Astrocyte (in vitro differentiated cells and primary cell): ENCODE results near the gene EPS8L1.

ENCODE experiments used
- CTCF ChIP-seq: IDR thresholded peaks from 2 replicates; pipeline ENCODE4 v1.5.1; 2011; ENCODE audit warnings: low read depth, mild to moderate bottlenecking, inconsistent platforms, low read length, moderate library complexity; ENCODE audit not compliant: insufficient read depth
- EZH2 ChIP-seq: IDR thresholded peaks from 2 replicates; pipeline ENCODE4 v1.6.1; 2012; ENCODE audit warnings: mild to moderate bottlenecking, low read length, inconsistent platforms; ENCODE audit not compliant: insufficient read depth

- TF ChIP-seq CTCF = no peak
- TF ChIP-seq EZH2 = no peak
Observed at GRCh38 chr19:55077106-55077505, 1.4 kb downstream of the EPS8L1 start.
